ENCODE data around the gene CORO1C. TPM values are rescaled to one million over a fixed set of nuclear protein-coding genes. Genes with fewer than 3 reads are reported as not detected.
A peak's percentile ranks its signal among the peaks of the same experiment; 100 is the strongest.

CORO1C gene
- total RNA-seq, 2 experiments from 2014 or later: 30.9 to 35.7 TPM

GRCh38 chr12:108606492-108606891, 124.8 kb downstream of the CORO1C start:
- Mint-ChIP-seq H3K36me3 (ENCODE audit: low read depth) (peaks cover 4% of the 10 kb centered on the region), H3K9me3 (peaks cover 3% of the 10 kb centered on the region), H3K4me1 (peaks cover under 1% of the 10 kb centered on the region), H3K27me3 (peaks cover 2% of the 10 kb centered on the region), H3K27ac (no peak overlapping the region), H3K4me3 (no peak overlapping the region)
- no peak for DNase-seq
- ChIA-PET POLR2A (interaction anchor here (1.5 kb wide), 1 partner anchor 11 kb away, joined by 5 read pairs; no protein-coding TSS in a partner anchor), CTCF (no interaction called here)

- ChIA-PET CTCF (interaction anchor here (2.1 kb wide), 1 partner anchor 12 kb away, joined by 14 read pairs; no protein-coding TSS in a partner anchor), POLR2A (interaction anchor here (1.5 kb wide), 1 partner anchor 12 kb away, joined by 5 read pairs; no protein-coding TSS in a partner anchor)
- Mint-ChIP-seq H3K9me3 (peaks cover 3% of the 10 kb centered on the region), H3K4me1 (no peaks in the 10 kb centered on the region), H3K4me3 (peak overlapping the region; percentile 36), H3K27ac (peak overlapping the region; percentile 26), H3K27me3 (peaks cover 2% of the 10 kb centered on the region), H3K36me3 (ENCODE audit: low read depth) (peaks cover 4% of the 10 kb centered on the region)
- no peak for DNase-seq
These were observed 125.5 kb downstream of the CORO1C start for GRCh38 chr12:108605690-108606406.

GRCh38 chr12:108605000-108605689, 126.2 kb downstream of the CORO1C start:
- Mint-ChIP-seq H3K27ac (peak overlapping the region; percentile 26), H3K36me3 (ENCODE audit: low read depth) (peaks cover 4% of the 10 kb centered on the region), H3K9me3 (peaks cover 3% of the 10 kb centered on the region), H3K4me3 (peak overlapping the region; percentile 36), H3K4me1 (no peaks in the 10 kb centered on the region), H3K27me3 (peaks cover 2% of the 10 kb centered on the region)
- DNase-seq: no peak
- CTCF ChIA-PET: interaction anchor here (2.1 kb wide), 1 partner anchor 13 kb away, joined by 14 read pairs; no protein-coding TSS in a partner anchor
- POLR2A ChIA-PET: no interaction called here

GRCh38 chr12:108604208-108604941, 126.9 kb downstream of the CORO1C start:
- DNase-seq: no peak
- Mint-ChIP-seq H3K4me1 (no peaks in the 10 kb centered on the region), H3K4me3 (no peak overlapping the region), H3K36me3 (ENCODE audit: low read depth) (peaks cover 4% of the 10 kb centered on the region), H3K27ac (no peak overlapping the region), H3K9me3 (peaks cover 3% of the 10 kb centered on the region), H3K27me3 (peaks cover 2% of the 10 kb centered on the region)
- POLR2A ChIA-PET: no interaction called here
- CTCF ChIA-PET: interaction anchor here (2.1 kb wide), 1 partner anchor 14 kb away, joined by 14 read pairs; no protein-coding TSS in a partner anchor

GRCh38 chr12:108603743-108604142, 127.6 kb downstream of the CORO1C start:
- no peaks in the 10 kb centered on the region for H3K4me1 Mint-ChIP-seq

GRCh38 chr12:108602976-108603704, 128.2 kb downstream of the CORO1C start:
- Mint-ChIP-seq H3K4me3 (no peak overlapping the region), H3K27ac (no peak overlapping the region), H3K4me1 (no peaks in the 10 kb centered on the region), H3K36me3 (ENCODE audit: low read depth) (peaks cover 4% of the 10 kb centered on the region), H3K9me3 (peaks cover 3% of the 10 kb centered on the region), H3K27me3 (peaks cover 2% of the 10 kb centered on the region)
- DNase-seq: no peak
- POLR2A ChIA-PET: no interaction called here
- CTCF ChIA-PET: no interaction called here

More at GRCh38 chr12:108603743-108604142, 127.6 kb downstream of the CORO1C start:
- peaks cover 2% of the 10 kb centered on the region for H3K27me3 Mint-ChIP-seq
- POLR2A ChIA-PET: no interaction called here
- H3K4me3 Mint-ChIP-seq: no peak overlapping the region
- CTCF ChIA-PET: interaction anchor here (2.1 kb wide), 1 partner anchor 15 kb away, joined by 14 read pairs; no protein-coding TSS in a partner anchor
- no peak overlapping the region for H3K27ac Mint-ChIP-seq
- peaks cover 3% of the 10 kb centered on the region for H3K9me3 Mint-ChIP-seq
- H3K36me3 Mint-ChIP-seq (ENCODE audit: low read depth): peaks cover 4% of the 10 kb centered on the region
- DNase-seq: no peak

- H3K27ac Mint-ChIP-seq: no peak overlapping the region
- peaks cover 3% of the 10 kb centered on the region for H3K9me3 Mint-ChIP-seq
- H3K4me1 Mint-ChIP-seq: no peaks in the 10 kb centered on the region
- peaks cover 2% of the 10 kb centered on the region for H3K27me3 Mint-ChIP-seq
- ChIA-PET CTCF (no interaction called here), POLR2A (no interaction called here)
- no peak for DNase-seq
- H3K4me3 Mint-ChIP-seq: no peak overlapping the region
- peaks cover 4% of the 10 kb centered on the region for H3K36me3 Mint-ChIP-seq (ENCODE audit: low read depth)
These were observed 129.1 kb downstream of the CORO1C start for GRCh38 chr12:108602209-108602705.

GRCh38 chr12:108600702-108601007, 130.7 kb downstream of the CORO1C start:
- peaks cover 4% of the 10 kb centered on the region for H3K36me3 Mint-ChIP-seq (ENCODE audit: low read depth)
- CTCF ChIA-PET: interaction anchor here (1.5 kb wide), 1 partner anchor 17 kb away, joined by 8 read pairs; no protein-coding TSS in a partner anchor
- H3K9me3 Mint-ChIP-seq: peaks cover 3% of the 10 kb centered on the region
- H3K4me1 Mint-ChIP-seq: no peaks in the 10 kb centered on the region
- H3K27ac Mint-ChIP-seq: no peak overlapping the region
- POLR2A ChIA-PET: no interaction called here
- no peak for DNase-seq
- H3K27me3 Mint-ChIP-seq: peaks cover 2% of the 10 kb centered on the region
- no peak overlapping the region for H3K4me3 Mint-ChIP-seq

GRCh38 chr12:108599948-108600701, 131.2 kb downstream of the CORO1C start:
- no peak for DNase-seq
- Mint-ChIP-seq H3K9me3 (no peaks in the 10 kb centered on the region), H3K4me3 (no peak overlapping the region), H3K27me3 (peaks cover 2% of the 10 kb centered on the region), H3K27ac (no peak overlapping the region), H3K36me3 (ENCODE audit: low read depth) (no peaks in the 10 kb centered on the region), H3K4me1 (no peaks in the 10 kb centered on the region)
- ChIA-PET POLR2A (no interaction called here), CTCF (interaction anchor here (1.5 kb wide), 1 partner anchor 18 kb away, joined by 8 read pairs; no protein-coding TSS in a partner anchor)

GRCh38 chr12:108599541-108599940, 131.8 kb downstream of the CORO1C start:
- POLR2A ChIA-PET: no interaction called here
- Mint-ChIP-seq H3K27ac (no peak overlapping the region), H3K27me3 (peaks cover 2% of the 10 kb centered on the region), H3K9me3 (no peaks in the 10 kb centered on the region), H3K36me3 (ENCODE audit: low read depth) (no peaks in the 10 kb centered on the region), H3K4me1 (no peaks in the 10 kb centered on the region), H3K4me3 (no peak overlapping the region)
- CTCF ChIA-PET: interaction anchor here (1.5 kb wide), 1 partner anchor 18 kb away, joined by 8 read pairs; no protein-coding TSS in a partner anchor
- no peak for DNase-seq

GRCh38 chr12:108598553-108599250, 132.6 kb downstream of the CORO1C start:
- H3K4me3 Mint-ChIP-seq: no peak overlapping the region
- DNase-seq: no peak
- ChIA-PET CTCF (interaction anchor here (1.5 kb wide), 1 partner anchor 19 kb away, joined by 3 read pairs; no protein-coding TSS in a partner anchor), POLR2A (no interaction called here)
- no peak overlapping the region for H3K27ac Mint-ChIP-seq
- no peaks in the 10 kb centered on the region for H3K9me3 Mint-ChIP-seq
- H3K27me3 Mint-ChIP-seq: no peaks in the 10 kb centered on the region
- H3K4me1 Mint-ChIP-seq: no peaks in the 10 kb centered on the region
- no peaks in the 10 kb centered on the region for H3K36me3 Mint-ChIP-seq (ENCODE audit: low read depth)

All from activated CD4-positive, alpha-beta memory T cell treated with anti-CD3 and anti-CD28 coated beads, Interleukin-2, amount 10 ng/mL, durations not matched to agents 7 days and 5 days (primary cell).